A673 (cell line): ENCODE data around the gene CUX1.

Experiments used
- EZH2 ChIP-seq: fragments of 200-600 bp; sonication (generic); IDR thresholded peaks from 2 replicates; pipeline ENCODE4 v1.6.1; 2017; ENCODE audit warnings: borderline replicate concordance, low read depth, mild to moderate bottlenecking, mixed read lengths, antibody characterized with exemption, low read length; ENCODE audit not compliant: poor library complexity, severe bottlenecking
- TF ChIP-seq, protein P1 (sequence below): fragments of 300-800, 200-600 bp; sonication (generic); conservative IDR thresholded peaks from 2 replicates; pipeline ENCODE4 v1.5.1; 2017; ENCODE audit warnings: low read depth, mild to moderate bottlenecking, antibody characterized with exemption, low read length, moderate library complexity, mixed read lengths

GRCh38 chr7:101869901-101870290 is 52.5 kb downstream of the CUX1 start:
- TF ChIP-seq, protein P1, sequence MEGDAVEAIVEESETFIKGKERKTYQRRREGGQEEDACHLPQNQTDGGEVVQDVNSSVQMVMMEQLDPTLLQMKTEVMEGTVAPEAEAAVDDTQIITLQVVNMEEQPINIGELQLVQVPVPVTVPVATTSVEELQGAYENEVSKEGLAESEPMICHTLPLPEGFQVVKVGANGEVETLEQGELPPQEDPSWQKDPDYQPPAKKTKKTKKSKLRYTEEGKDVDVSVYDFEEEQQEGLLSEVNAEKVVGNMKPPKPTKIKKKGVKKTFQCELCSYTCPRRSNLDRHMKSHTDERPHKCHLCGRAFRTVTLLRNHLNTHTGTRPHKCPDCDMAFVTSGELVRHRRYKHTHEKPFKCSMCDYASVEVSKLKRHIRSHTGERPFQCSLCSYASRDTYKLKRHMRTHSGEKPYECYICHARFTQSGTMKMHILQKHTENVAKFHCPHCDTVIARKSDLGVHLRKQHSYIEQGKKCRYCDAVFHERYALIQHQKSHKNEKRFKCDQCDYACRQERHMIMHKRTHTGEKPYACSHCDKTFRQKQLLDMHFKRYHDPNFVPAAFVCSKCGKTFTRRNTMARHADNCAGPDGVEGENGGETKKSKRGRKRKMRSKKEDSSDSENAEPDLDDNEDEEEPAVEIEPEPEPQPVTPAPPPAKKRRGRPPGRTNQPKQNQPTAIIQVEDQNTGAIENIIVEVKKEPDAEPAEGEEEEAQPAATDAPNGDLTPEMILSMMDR = no peak
- TF ChIP-seq EZH2 = no peak
